HG03439 (cell line): ENCODE results near the gene U2AF1L4.
A peak's percentile ranks its signal among the peaks of the same experiment; 100 is the strongest.

Source experiments
- ATAC-seq: cut with Tn5 transposase; IDR thresholded peaks from one replicate; pipeline ENCODE4 v1.9.1; 2021; ENCODE audit warnings: mild to moderate bottlenecking, moderate library complexity; ENCODE audit not compliant: unreplicated experiment

Gene U2AF1L4

GRCh38 chr19:35757749-35758608, 12.8 kb upstream of the U2AF1L4 start, which contains the start of gene PROSER3:
TSS of gene PROSER3 (plus strand) at chr19:35758176. CDS start at chr19:35758216, 40 bp downstream.
- ATAC-seq: peak; percentile 92

GRCh38 chr19:35757231-35757748, 12.1 kb upstream of the U2AF1L4 start:
- ATAC-seq: peak; percentile 1

- ATAC-seq: no peak
These were observed 11.4 kb upstream of the U2AF1L4 start, which contains the start of gene HSPB6 for GRCh38 chr19:35756377-35757230. TSS of gene HSPB6 (minus strand) at chr19:35757029. CDS start at chr19:35757008, 21 bp downstream.

GRCh38 chr19:35755550-35756376, 10.5 kb upstream of the U2AF1L4 start:
- ATAC-seq: no peak

GRCh38 chr19:35755131-35755549, 9.9 kb upstream of the U2AF1L4 start:
- ATAC-seq: no peak

- ATAC-seq: no peak
These were observed 9.3 kb upstream of the U2AF1L4 start for GRCh38 chr19:35754370-35755130.

GRCh38 chr19:35753634-35754369, 8.6 kb upstream of the U2AF1L4 start:
- no peak for ATAC-seq

GRCh38 chr19:35752746-35753350, 7.6 kb upstream of the U2AF1L4 start:
- ATAC-seq: no peak

GRCh38 chr19:35751839-35752745, 6.9 kb upstream of the U2AF1L4 start:
- no peak for ATAC-seq

- no peak for ATAC-seq
These were observed 4.9 kb upstream of the U2AF1L4 start for GRCh38 chr19:35750167-35750566.

GRCh38 chr19:35748106-35749020, 3.1 kb upstream of the U2AF1L4 start, which contains the start of gene LIN37:
TSS of gene LIN37 (plus strand) at chr19:35748576. CDS start at chr19:35748725, 149 bp downstream.
- ATAC-seq: peak; percentile 70

GRCh38 chr19:35746531-35746930, 1.3 kb upstream of the U2AF1L4 start:
- no peak for ATAC-seq

- ATAC-seq: no peak
These were observed 857 bp upstream of the U2AF1L4 start for GRCh38 chr19:35746087-35746462.

- ATAC-seq: peak; percentile 36
These were observed 539 bp downstream of the U2AF1L4 start for GRCh38 chr19:35744430-35745327.

- ATAC-seq: no peak
These were observed 1.4 kb downstream of the U2AF1L4 start for GRCh38 chr19:35743640-35744429.
